IMR-90 (cell line): ENCODE data around the gene FNDC3A. TPM values are rescaled to one million over a fixed set of nuclear protein-coding genes. Genes with fewer than 3 reads are reported as not detected.

ENCODE experiments used
- ATAC-seq: fragments of 200-7000 bp; cut with Tn5 transposase; 2 replicates; pipeline ENCODE4 v1.9.1; 2020; ENCODE audit warnings: low read depth, mild to moderate bottlenecking, moderate library complexity
- BruUV-seq: library from RNA; stranded (reverse); fragments of 400-500 nt; replicated peaks from 2 replicates; lab custom pipeline; 2021; lab: Mats Ljungman, UMichigan
- CTCF ChIA-PET: fragments of 300-600 bp; formaldehyde crosslinking; extraction: SDS; loops from one replicate; lab custom pipeline; 2021; ENCODE audit warnings: antibody characterized with exemption; lab: Yijun Ruan, JAX
- POLR2A ChIA-PET: fragments of 300-600 bp; sonication (Branson Sonifier 250); formaldehyde crosslinking; loops from one replicate; lab custom pipeline; 2022; ENCODE audit warnings: antibody characterized with exemption; ENCODE audit not compliant: unreplicated experiment; lab: Charles Lee
- DNase-seq: peaks from one replicate; pipeline ENCODE4 v3.0.0; 2013
- H2AFZ ChIP-seq: replicated peaks from 2 replicates; pipeline ENCODE3; 2013; ENCODE audit warnings: low read length, mild to moderate bottlenecking; ENCODE audit not compliant: poor library complexity
- H2AK5ac ChIP-seq: 2 replicates; pipeline ENCODE4 v1.6.1; 2013; ENCODE audit warnings: low read depth, low read length, inconsistent platforms
- H2AK9ac ChIP-seq: replicated peaks from 2 replicates; pipeline ENCODE3; 2013; ENCODE audit warnings: mild to moderate bottlenecking, low read depth, low read length, moderate library complexity; ENCODE audit not compliant: poor library complexity
- H2BK120ac ChIP-seq: 2 replicates; pipeline ENCODE4 v1.6.1; 2013; ENCODE audit warnings: low read depth, low read length, inconsistent platforms
- H2BK15ac ChIP-seq: 3 replicates; pipeline ENCODE4 v1.6.1; 2013; ENCODE audit warnings: low read depth, low read length, inconsistent platforms
- H2BK20ac ChIP-seq: 2 replicates; pipeline ENCODE4 v1.6.1; 2013; ENCODE audit warnings: low read depth, mild to moderate bottlenecking, inconsistent platforms, low read length, moderate library complexity
- H2BK5ac ChIP-seq: 2 replicates; pipeline ENCODE4 v1.6.1; 2013; ENCODE audit warnings: mild to moderate bottlenecking, low read depth, low read length, inconsistent platforms; ENCODE audit not compliant: poor library complexity, severe bottlenecking
- H3K14ac ChIP-seq: replicated peaks from 2 replicates; pipeline ENCODE4 v1.6.1; 2013; ENCODE audit warnings: low read depth, low read length, inconsistent platforms
- H3K18ac ChIP-seq: 2 replicates; pipeline ENCODE4 v1.6.1; 2013; ENCODE audit warnings: low read depth, low read length, control low read depth
- H3K23ac ChIP-seq: 2 replicates; pipeline ENCODE4 v1.6.1; 2013; ENCODE audit warnings: low read depth, low read length, inconsistent platforms
- H3K27ac ChIP-seq: 2 replicates; pipeline ENCODE4 v1.5.1; 2013; ENCODE audit warnings: mild to moderate bottlenecking, control low read depth, low read length; ENCODE audit not compliant: insufficient read depth
- H3K27me3 ChIP-seq: 2 replicates; pipeline ENCODE4 v1.6.1; 2013; ENCODE audit warnings: low read length; ENCODE audit not compliant: control insufficient read depth, insufficient read depth
- H3K36me3 ChIP-seq: 2 replicates; pipeline ENCODE4 v1.6.1; 2013; ENCODE audit warnings: low read length, mixed read lengths; ENCODE audit not compliant: control insufficient read depth, insufficient read depth
- H3K4ac ChIP-seq: 2 replicates; pipeline ENCODE4 v1.6.1; 2013; ENCODE audit warnings: low read depth, low read length, inconsistent platforms
- H3K4me1 ChIP-seq: 2 replicates; pipeline ENCODE4 v1.6.1; 2013; ENCODE audit warnings: low read length, mixed read lengths; ENCODE audit not compliant: control insufficient read depth, insufficient read depth
- H3K4me2 ChIP-seq: 2 replicates; pipeline ENCODE4 v1.6.1; 2013; ENCODE audit warnings: low read depth, mild to moderate bottlenecking, control low read depth, low read length, moderate library complexity
- H3K4me3 ChIP-seq: 2 replicates; pipeline ENCODE4 v1.5.1; 2013; ENCODE audit warnings: low read depth, mild to moderate bottlenecking, control low read depth, low read length, moderate library complexity; ENCODE audit not compliant: insufficient read depth
- H3K56ac ChIP-seq: 2 replicates; pipeline ENCODE4 v1.6.1; 2013; ENCODE audit warnings: low read length, inconsistent platforms; ENCODE audit not compliant: insufficient read depth; ENCODE audit errors: extremely low read depth
- H3K79me1 ChIP-seq, 2 experiments: 2 replicates each; pipeline ENCODE4 v1.6.1; 2013; ENCODE audit warnings: low read length in 2 of 2, inconsistent platforms in 1 of 2, low read depth in 1 of 2
- H3K9ac ChIP-seq: 2 replicates; pipeline ENCODE4 v1.6.1; 2013; ENCODE audit warnings: low read depth, low read length, control low read depth
- H3K9me1 ChIP-seq: 2 replicates; pipeline ENCODE4 v1.6.1; 2013; ENCODE audit warnings: low read length, inconsistent platforms; ENCODE audit not compliant: insufficient read depth
- H3K9me3 ChIP-seq: 2 replicates; pipeline ENCODE4 v1.6.1; 2013; ENCODE audit warnings: low read length; ENCODE audit not compliant: control insufficient read depth, insufficient read depth
- H4K20me1 ChIP-seq: 2 replicates; pipeline ENCODE4 v1.6.1; 2013; ENCODE audit warnings: low read length, inconsistent platforms; ENCODE audit not compliant: insufficient read depth
- H4K5ac ChIP-seq: 2 replicates; pipeline ENCODE4 v1.6.1; 2013; ENCODE audit warnings: mild to moderate bottlenecking, low read depth, low read length, control low read depth
- H4K8ac ChIP-seq, 2 experiments: 2 replicates each; pipeline ENCODE4 v1.6.1; 2013; ENCODE audit warnings: low read depth in 2 of 2, low read length in 2 of 2, control low read depth in 1 of 2, inconsistent platforms in 1 of 2
- H4K91ac ChIP-seq: 2 replicates; pipeline ENCODE4 v1.6.1; 2013; ENCODE audit warnings: low read depth, low read length, inconsistent platforms; ENCODE audit not compliant: insufficient read depth
- CHD1 ChIP-seq: IDR thresholded peaks from 2 replicates; pipeline ENCODE4 v1.6.1; 2012; ENCODE audit warnings: low read depth, low read length, improper control_type of control experiment
- ELK1 ChIP-seq: fragments of 150-350 bp; IDR thresholded peaks from 2 replicates; pipeline ENCODE4 v1.6.1; 2016; ENCODE audit warnings: low read depth, mild to moderate bottlenecking, low read length, moderate library complexity, borderline replicate concordance
- MAFK ChIP-seq: IDR thresholded peaks from 2 replicates; pipeline ENCODE4 v1.6.1; 2012; ENCODE audit warnings: low read depth, low read length, improper control_type of control experiment
- MXI1 ChIP-seq: IDR thresholded peaks from 2 replicates; pipeline ENCODE4 v1.6.1; 2012; ENCODE audit warnings: low read depth, mild to moderate bottlenecking, low read length, moderate library complexity, borderline replicate concordance
- RFX5 ChIP-seq: IDR thresholded peaks from 2 replicates; pipeline ENCODE4 v1.8.0; 2012; ENCODE audit warnings: low read depth, mild to moderate bottlenecking, low read length, moderate library complexity
- WGBS, 2 experiments: methylation state at CpG; one replicate each; pipeline versions ENCODE4 v1.1.5 to v1.1.7; 2013; ENCODE audit warnings: missing lambda C conversion rate in 2 of 2; ENCODE audit not compliant: insufficient read length in 1 of 2; ENCODE audit errors: extremely low coverage in 2 of 2; 5-methylcytosine and 5-hydroxymethylcytosine counted together
- dilution Hi-C: fragments of 300-500 bp; cut with HindIII; formaldehyde crosslinking; loops from one replicate; pipeline ENCODE4 v1.14.3; 2018; ENCODE audit warnings: low sequenced_read_pairs; ENCODE audit not compliant: unreplicated experiment
- in situ Hi-C: fragments of 300-500 bp; cut with MboI; formaldehyde crosslinking; loops from 3 replicates; pipeline ENCODE4 v1.14.3; 2019; ENCODE audit warnings: low sequenced_read_pairs, inconsistent platforms, mixed read lengths
- intact Hi-C: fragments of 100-400 bp; cut with micrococcal nuclease; formaldehyde crosslinking; loops from 2 replicates; pipeline ENCODE4 v1.10.0; 2022
- polyA plus RNA-seq, 3 experiments: library from polyadenylated mRNA; depleted of rRNA; stranded (reverse); fragments of >200 nt; gene quantifications; 2 replicates each; pipeline ENCODE4 v1.2.3, GENCODE V29; 2012; ENCODE audit warnings: low replicate concordance in 1 of 3
- total RNA-seq: library from RNA; depleted of rRNA; stranded (reverse); fragments of >200 nt; gene quantifications from 2 replicates; pipeline ENCODE4 v1.2.3, GENCODE V29; 2012

The FNDC3A gene
- total and polyA plus RNA-seq, 2 of the 4 experiments (the other 2 are of a cell fraction) = 29.2 to 60.4 TPM

- no peak overlapping the region for H2BK15ac ChIP-seq
- DNase-seq (no peak), ATAC-seq (no peak)
- H4K20me1 ChIP-seq = peaks cover 17% of the 10 kb centered on the region
- H2AK5ac ChIP-seq = no peak overlapping the region
- no peaks in the 10 kb centered on the region for H3K27me3 ChIP-seq
- H2BK5ac ChIP-seq = no peak overlapping the region
- no peak overlapping the region for H3K9ac ChIP-seq
- H3K79me1 ChIP-seq = peaks cover 42 to 52% of the 10 kb centered on the region in 2 experiments
- no peak overlapping the region for H3K4ac ChIP-seq
- H2BK120ac ChIP-seq = no peak overlapping the region
- H3K27ac ChIP-seq = no peak overlapping the region
- H4K8ac ChIP-seq = no peak overlapping the region
- in situ Hi-C loops (no loop called here), intact Hi-C loops (no loop called here), dilution Hi-C loops (no loop called here)
- no peaks in the 10 kb centered on the region for H3K4me1 ChIP-seq
- BruUV-seq = no TSS peak
- no peak overlapping the region for H3K14ac ChIP-seq
- H4K5ac ChIP-seq = no peak overlapping the region
- POLR2A ChIA-PET = no interaction called here
- H3K4me2 ChIP-seq = no peak overlapping the region
- H3K36me3 ChIP-seq = peaks cover 3% of the 10 kb centered on the region; the same call in 1 of the 2 replicates
- WGBS, 2 experiments = no CpG with 5 or more reads among the region's 4 CpGs
- H3K9me1 ChIP-seq = peaks cover 8% of the 10 kb centered on the region
- CTCF ChIA-PET = no interaction called here
- no peak overlapping the region for H3K18ac ChIP-seq
- no peak overlapping the region for H4K91ac ChIP-seq
- H3K9me3 ChIP-seq = no peaks in the 10 kb centered on the region
- no peak overlapping the region for H2AFZ ChIP-seq
- H3K23ac ChIP-seq = no peak overlapping the region
- H3K4me3 ChIP-seq = no peak overlapping the region
- H2BK20ac ChIP-seq = no peak overlapping the region
- no peak overlapping the region for H2AK9ac ChIP-seq
- H3K56ac ChIP-seq = no peak overlapping the region
- TF ChIP-seq MAFK = no peak
- TF ChIP-seq ELK1 = no peak
- TF ChIP-seq RFX5 = no peak
- no peak for TF ChIP-seq CHD1
- no peak for TF ChIP-seq MXI1
These were observed 79.3 kb downstream of the FNDC3A start for GRCh38 chr13:49055021-49055420.
